Mesenchymal stem cell (in vitro differentiated cells and primary cell): ENCODE data around the gene TOLLIP.

ENCODE experiments used
- DNase-seq: peaks from one replicate; pipeline ENCODE4 v3.0.0-alpha.2; 2013
- H2AFZ ChIP-seq: one replicate; pipeline ENCODE4 v1.6.1; 2013; ENCODE audit warnings: low read depth, mild to moderate bottlenecking, control low read depth, inconsistent platforms, low read length, moderate library complexity
- H2AK5ac ChIP-seq: 2 replicates; pipeline ENCODE4 v1.6.1; 2013; ENCODE audit warnings: low read length, moderate library complexity, mild to moderate bottlenecking, inconsistent platforms; ENCODE audit not compliant: severe bottlenecking
- H2BK120ac ChIP-seq: one replicate; pipeline ENCODE4 v1.6.1; 2013; ENCODE audit warnings: low read depth, mild to moderate bottlenecking, inconsistent platforms, low read length, moderate library complexity
- H2BK12ac ChIP-seq, 2 experiments: one replicate each; pipeline ENCODE4 v1.6.1; 2013; ENCODE audit warnings: inconsistent platforms in 2 of 2, low read length in 2 of 2, mild to moderate bottlenecking in 2 of 2, moderate library complexity in 2 of 2, control low read depth in 1 of 2
- H2BK15ac ChIP-seq: one replicate; pipeline ENCODE4 v1.6.1; 2013; ENCODE audit warnings: mild to moderate bottlenecking, low read depth, inconsistent platforms; ENCODE audit not compliant: poor library complexity, severe bottlenecking
- H2BK5ac ChIP-seq: 2 replicates; pipeline ENCODE4 v1.6.1; 2013; ENCODE audit warnings: low read depth, mild to moderate bottlenecking, low read length, control low read depth, inconsistent platforms; ENCODE audit not compliant: poor library complexity, severe bottlenecking
- H3K14ac ChIP-seq, 2 experiments: one replicate each; pipeline ENCODE4 v1.6.1; 2013; ENCODE audit warnings: inconsistent platforms in 2 of 2, low read length in 2 of 2, control low read depth in 1 of 2, mild to moderate bottlenecking in 1 of 2, moderate library complexity in 1 of 2
- H3K18ac ChIP-seq, 2 experiments: one replicate each; pipeline ENCODE4 v1.6.1; 2013; ENCODE audit warnings: inconsistent platforms in 2 of 2, low read length in 2 of 2, control low read depth in 1 of 2, low read depth in 1 of 2, mild to moderate bottlenecking in 1 of 2
- H3K23ac ChIP-seq, 2 experiments: one replicate each; pipeline ENCODE4 v1.6.1; 2013; ENCODE audit warnings: inconsistent platforms in 2 of 2, low read length in 2 of 2, mild to moderate bottlenecking in 2 of 2, moderate library complexity in 2 of 2, control low read depth in 1 of 2
- H3K27ac ChIP-seq: 2 replicates; pipeline ENCODE4 v1.5.1; 2013; ENCODE audit warnings: mild to moderate bottlenecking, moderate library complexity, low read length, control low read depth, inconsistent platforms; ENCODE audit not compliant: poor library complexity, severe bottlenecking
- H3K27me3 ChIP-seq, 2 experiments: 2 replicates each; pipeline versions ENCODE4 v1.6.1 to v1.7.0; 2013; ENCODE audit warnings: low read length in 2 of 2, mild to moderate bottlenecking in 2 of 2, moderate library complexity in 2 of 2, control low read depth in 1 of 2, inconsistent platforms in 1 of 2; ENCODE audit not compliant: control insufficient read depth in 1 of 2, insufficient read depth in 1 of 2
- H3K36me3 ChIP-seq, 2 experiments: 2 replicates each; pipeline versions ENCODE4 v1.6.1 to v1.7.0; 2013; ENCODE audit warnings: low read length in 2 of 2, control low read depth in 1 of 2, inconsistent platforms in 1 of 2, low read depth in 1 of 2, mild to moderate bottlenecking in 1 of 2; ENCODE audit not compliant: insufficient read depth in 2 of 2, control insufficient read depth in 1 of 2
- H3K4ac ChIP-seq, 2 experiments: one replicate each; pipeline ENCODE4 v1.6.1; 2013; ENCODE audit warnings: inconsistent platforms in 2 of 2, low read length in 2 of 2, mild to moderate bottlenecking in 2 of 2, moderate library complexity in 2 of 2, control low read depth in 1 of 2, low read depth in 1 of 2
- H3K4me1 ChIP-seq: 2 replicates; pipeline ENCODE4 v1.6.1; 2013; ENCODE audit warnings: low read depth, low read length, control low read depth; ENCODE audit not compliant: control insufficient read depth, insufficient read depth
- H3K4me2 ChIP-seq: 2 replicates; pipeline ENCODE4 v1.6.1; 2013; ENCODE audit warnings: low read length, mild to moderate bottlenecking, inconsistent platforms; ENCODE audit not compliant: poor library complexity, severe bottlenecking
- H3K4me3 ChIP-seq, 2 experiments: 2 replicates each; pipeline versions ENCODE4 v1.5.1 to v1.7.0; 2013; ENCODE audit warnings: low read length in 2 of 2, mild to moderate bottlenecking in 2 of 2, control low read depth in 1 of 2, low read depth in 1 of 2; ENCODE audit not compliant: insufficient read depth in 1 of 2
- H3K79me1 ChIP-seq: replicated peaks from 2 replicates; pipeline ENCODE4 v1.6.1; 2013; ENCODE audit warnings: mild to moderate bottlenecking, control low read depth, low read length, inconsistent platforms; ENCODE audit not compliant: poor library complexity, severe bottlenecking
- H3K9ac ChIP-seq: 2 replicates; pipeline ENCODE4 v1.7.0; 2013; ENCODE audit warnings: mild to moderate bottlenecking, low read length, moderate library complexity
- H3K9me3 ChIP-seq: 2 replicates; pipeline ENCODE4 v1.7.0; 2013; ENCODE audit warnings: mild to moderate bottlenecking, low read length; ENCODE audit not compliant: control insufficient read depth
- H4K8ac ChIP-seq: one replicate; pipeline ENCODE4 v1.6.1; 2013; ENCODE audit warnings: inconsistent platforms, mild to moderate bottlenecking, low read length, moderate library complexity
- H4K91ac ChIP-seq: one replicate; pipeline ENCODE4 v1.6.1; 2013; ENCODE audit warnings: mild to moderate bottlenecking, low read length, inconsistent platforms
- WGBS: methylation state at CpG from one replicate; pipeline ENCODE4 v1.1.7; 2013; ENCODE audit warnings: mixed read lengths; 5-methylcytosine and 5-hydroxymethylcytosine counted together

TOLLIP gene

DNA sequence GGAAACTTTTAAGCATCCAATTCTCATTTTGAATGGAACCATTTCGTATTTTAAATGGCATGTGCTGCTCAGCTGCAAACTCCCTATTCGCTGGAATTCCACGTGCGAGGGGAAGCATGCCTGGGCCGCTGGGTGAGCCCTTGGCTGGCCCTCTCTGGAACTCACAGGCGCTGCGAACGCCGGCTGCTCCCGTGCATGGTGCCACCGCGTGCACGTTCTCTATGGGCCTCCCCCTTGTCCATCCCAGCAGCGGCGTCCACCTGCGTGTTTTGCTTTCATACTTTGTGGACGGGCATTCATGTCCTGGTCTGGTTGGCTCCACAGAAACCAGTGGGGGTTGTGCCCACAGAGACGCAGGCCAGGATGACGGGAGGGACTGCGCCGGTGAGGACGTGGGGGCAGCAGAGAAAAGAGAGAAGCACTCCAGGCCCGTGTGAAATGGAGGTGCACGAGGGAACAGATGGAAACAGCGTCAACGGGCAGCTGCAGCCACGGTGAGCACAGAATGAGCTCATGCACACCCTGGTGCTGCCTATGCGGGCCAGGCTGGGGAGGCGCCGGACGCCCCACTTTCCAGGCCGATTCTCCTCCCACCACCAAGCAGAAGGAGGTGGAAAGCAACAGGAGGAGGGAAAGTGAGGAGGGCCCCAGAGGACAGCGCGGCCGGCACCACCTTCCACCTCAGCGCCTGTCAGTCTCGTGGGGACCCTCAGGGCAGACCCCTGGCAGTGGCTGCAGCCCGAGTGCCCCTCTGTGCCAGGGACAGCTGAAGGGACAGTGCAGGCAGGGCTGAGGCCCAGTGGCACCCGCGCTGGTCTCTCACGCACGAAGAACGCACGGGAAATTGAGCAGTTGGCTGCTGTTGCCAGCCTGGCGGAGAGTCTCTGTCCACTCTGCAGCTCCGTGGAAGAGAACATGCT is 29.1 kb downstream of the TOLLIP start:
- H3K4ac ChIP-seq = no peak overlapping the region
- H2BK5ac ChIP-seq = no peak overlapping the region

DNA sequence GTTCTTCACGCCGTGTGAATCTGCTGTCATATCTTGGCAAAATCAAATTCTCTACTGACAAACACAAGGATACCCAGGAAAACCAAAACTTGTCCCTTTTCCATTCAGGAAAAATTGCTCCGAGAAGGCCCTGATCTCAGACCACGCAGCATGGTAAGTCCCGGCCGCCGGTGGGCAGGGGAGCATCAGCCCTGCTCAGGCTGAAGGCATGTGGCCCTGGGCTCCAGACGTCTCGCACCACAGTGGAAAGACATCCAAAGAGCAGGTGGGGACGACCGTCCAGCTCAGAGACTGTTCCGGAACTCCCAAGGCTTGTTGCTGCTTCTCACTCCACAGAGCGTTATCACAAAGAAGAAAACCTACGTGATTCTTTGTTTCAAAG is 29.8 kb downstream of the TOLLIP start:
- no peak overlapping the region for H2BK15ac ChIP-seq
- 98% methylated on average over 14 of the region's 14 CpGs for WGBS
- H3K23ac ChIP-seq = no peak overlapping the region
- no peaks in the 10 kb centered on the region for H3K9me3 ChIP-seq
- H3K4me3 ChIP-seq = no peak overlapping the region
- no peak overlapping the region for H3K4ac ChIP-seq
- no peak overlapping the region for H4K8ac ChIP-seq
- H3K4me1 ChIP-seq = peaks cover 8% of the 10 kb centered on the region
- no peak overlapping the region for H2BK12ac ChIP-seq
- H3K9ac ChIP-seq = no peak overlapping the region
- no peak overlapping the region for H3K14ac ChIP-seq
- no peak overlapping the region for H3K18ac ChIP-seq
- H3K79me1 ChIP-seq = peaks cover 60% of the 10 kb centered on the region
- H3K27me3 ChIP-seq = no peaks in the 10 kb centered on the region
- no peak for DNase-seq
- H4K91ac ChIP-seq = no peak overlapping the region
- H3K27ac ChIP-seq = no peak overlapping the region
- no peak overlapping the region for H3K4me2 ChIP-seq
- peaks cover 85% of the 10 kb centered on the region in 2 experiments for H3K36me3 ChIP-seq
- no peak overlapping the region for H2AK5ac ChIP-seq
- H2BK120ac ChIP-seq = no peak overlapping the region
- no peak overlapping the region for H2BK5ac ChIP-seq
- no peak overlapping the region for H2AFZ ChIP-seq

More for the DNA sequence above, 29.1 kb downstream of the TOLLIP start:
- H3K23ac ChIP-seq = no peak overlapping the region
- H3K9ac ChIP-seq = no peak overlapping the region
- H3K9me3 ChIP-seq = no peaks in the 10 kb centered on the region
- H3K27ac ChIP-seq = no peak overlapping the region
- WGBS = 97% methylated on average over 43 of the region's 46 CpGs
- H3K4me3 ChIP-seq = no peak overlapping the region
- H4K91ac ChIP-seq = no peak overlapping the region
- no peaks in the 10 kb centered on the region for H3K27me3 ChIP-seq
- no peak overlapping the region for H3K18ac ChIP-seq
- DNase-seq = no peak
- H3K14ac ChIP-seq = no peak overlapping the region
- H4K8ac ChIP-seq = no peak overlapping the region
- H3K36me3 ChIP-seq = peaks cover 86 to 87% of the 10 kb centered on the region in 2 experiments
- no peak overlapping the region for H2BK120ac ChIP-seq
- H3K4me1 ChIP-seq = peaks cover 7% of the 10 kb centered on the region
- no peak overlapping the region for H2AFZ ChIP-seq
- no peak overlapping the region for H3K4me2 ChIP-seq
- H2BK12ac ChIP-seq = no peak overlapping the region
- H2BK15ac ChIP-seq = no peak overlapping the region
- H2AK5ac ChIP-seq = no peak overlapping the region
- H3K79me1 ChIP-seq = peaks cover 62% of the 10 kb centered on the region

DNA sequence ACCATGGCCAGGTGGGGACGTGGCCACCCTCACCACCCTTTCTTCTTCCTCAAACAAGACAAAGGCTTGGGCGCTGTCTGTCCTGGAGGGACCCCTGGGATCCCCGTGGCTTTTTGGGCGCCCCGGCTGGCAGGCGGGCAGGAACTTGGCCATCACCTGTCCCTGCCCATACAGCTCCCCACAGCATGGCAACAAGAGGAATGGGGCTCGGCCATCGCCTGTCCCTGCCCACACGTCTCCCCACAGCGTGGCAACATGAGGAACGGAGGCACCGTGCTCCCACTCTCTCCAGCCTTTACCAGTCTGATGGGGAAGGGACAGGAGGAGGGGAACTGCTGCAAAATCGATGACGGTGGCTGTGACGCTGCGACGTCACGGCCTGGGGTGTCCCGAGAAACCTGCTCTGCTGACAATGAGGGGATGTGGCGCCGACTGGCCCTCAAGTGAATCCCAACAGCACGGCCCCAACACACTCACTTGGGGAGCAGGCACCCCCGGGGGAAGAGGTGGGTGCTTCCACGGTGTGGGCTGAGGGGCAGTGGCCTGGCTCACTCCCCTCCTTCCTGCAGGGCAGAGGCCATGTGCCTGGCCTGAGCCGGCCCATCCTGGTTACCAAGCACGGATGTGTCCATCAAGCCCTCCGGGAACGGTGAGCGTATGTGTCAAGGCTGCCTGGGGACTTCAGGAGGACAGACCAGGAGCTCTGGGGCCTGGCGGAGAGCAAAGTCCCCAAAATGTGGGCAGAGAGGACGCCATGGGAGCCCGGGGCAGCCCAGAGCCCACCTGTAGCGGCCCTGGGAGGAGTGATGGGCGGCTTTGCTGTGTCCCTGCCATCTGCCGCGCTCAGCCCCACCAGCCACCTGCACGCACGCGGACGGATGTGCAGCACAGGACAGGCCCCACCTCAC is 30.4 kb downstream of the TOLLIP start:
- Histone ChIP-seq H3K14ac (no peak overlapping the region), H3K4me1 (peaks cover 10% of the 10 kb centered on the region), H4K8ac (no peak overlapping the region), H3K27me3 (no peaks in the 10 kb centered on the region), H3K9me3 (no peaks in the 10 kb centered on the region), H3K23ac (no peak overlapping the region), H2AK5ac (no peak overlapping the region), H3K4ac (no peak overlapping the region), H2BK12ac (no peak overlapping the region), H2BK15ac (no peak overlapping the region), H4K91ac (no peak overlapping the region), H2AFZ (no peak overlapping the region), H3K27ac (no peak overlapping the region), H3K4me3 (no peak overlapping the region), H2BK120ac (no peak overlapping the region), H3K36me3 (peaks cover 83 to 88% of the 10 kb centered on the region in 2 experiments), H3K9ac (no peak overlapping the region), H3K4me2 (no peak overlapping the region), H3K79me1 (peaks cover 60% of the 10 kb centered on the region), H3K18ac (no peak overlapping the region), H2BK5ac (no peak overlapping the region)
- WGBS = 98% methylated on average over 40 of the region's 40 CpGs
- DNase-seq = no peak
